HG02943 (cell line): ENCODE measurements around the gene LPP.

Source experiments
- ATAC-seq: cut with Tn5 transposase; IDR thresholded peaks from one replicate; pipeline ENCODE4 v1.9.1; 2021; ENCODE audit warnings: mild to moderate bottlenecking, low read depth, moderate library complexity; ENCODE audit not compliant: unreplicated experiment

Gene LPP

DNA sequence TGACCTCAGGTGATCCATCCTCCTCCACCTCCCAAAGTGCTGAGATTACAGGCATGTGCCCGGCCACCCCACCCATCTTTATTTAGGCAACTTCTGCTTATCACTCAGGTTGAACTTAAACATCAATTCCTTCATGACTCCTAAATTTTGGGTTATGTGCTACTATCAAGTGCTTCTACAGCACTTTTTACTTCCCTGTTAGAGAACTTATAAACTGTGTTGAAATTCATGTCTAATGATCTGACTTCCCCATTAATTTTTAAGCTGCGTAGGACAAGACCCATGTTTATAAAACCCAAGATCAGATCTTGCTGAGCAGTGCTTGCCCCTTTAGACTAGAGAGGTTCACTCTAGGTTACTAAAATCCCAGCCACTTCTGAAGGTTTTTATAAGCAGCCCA lies 751.6 kb downstream of the LPP start:
- ATAC-seq = no peak

DNA sequence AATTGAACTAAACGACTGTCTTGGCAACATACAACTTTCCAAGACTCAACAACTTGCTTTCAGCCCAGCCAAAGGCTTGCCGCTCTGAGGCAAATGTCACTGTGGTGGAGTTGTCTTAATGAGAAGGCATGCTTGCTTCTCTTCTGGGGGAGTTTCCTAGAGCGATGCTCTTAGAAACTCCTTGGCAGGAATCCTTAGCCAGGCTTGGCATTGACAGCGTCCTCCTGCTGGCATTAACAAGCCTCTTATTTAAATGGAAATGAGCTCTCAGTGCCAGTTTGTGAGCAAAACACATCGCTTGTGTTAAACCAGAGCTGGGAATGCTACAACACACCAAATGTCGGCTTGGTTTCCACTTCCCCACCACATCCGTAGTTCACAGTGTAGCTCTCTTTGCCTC lies 752.3 kb downstream of the LPP start:
- ATAC-seq = no peak

DNA sequence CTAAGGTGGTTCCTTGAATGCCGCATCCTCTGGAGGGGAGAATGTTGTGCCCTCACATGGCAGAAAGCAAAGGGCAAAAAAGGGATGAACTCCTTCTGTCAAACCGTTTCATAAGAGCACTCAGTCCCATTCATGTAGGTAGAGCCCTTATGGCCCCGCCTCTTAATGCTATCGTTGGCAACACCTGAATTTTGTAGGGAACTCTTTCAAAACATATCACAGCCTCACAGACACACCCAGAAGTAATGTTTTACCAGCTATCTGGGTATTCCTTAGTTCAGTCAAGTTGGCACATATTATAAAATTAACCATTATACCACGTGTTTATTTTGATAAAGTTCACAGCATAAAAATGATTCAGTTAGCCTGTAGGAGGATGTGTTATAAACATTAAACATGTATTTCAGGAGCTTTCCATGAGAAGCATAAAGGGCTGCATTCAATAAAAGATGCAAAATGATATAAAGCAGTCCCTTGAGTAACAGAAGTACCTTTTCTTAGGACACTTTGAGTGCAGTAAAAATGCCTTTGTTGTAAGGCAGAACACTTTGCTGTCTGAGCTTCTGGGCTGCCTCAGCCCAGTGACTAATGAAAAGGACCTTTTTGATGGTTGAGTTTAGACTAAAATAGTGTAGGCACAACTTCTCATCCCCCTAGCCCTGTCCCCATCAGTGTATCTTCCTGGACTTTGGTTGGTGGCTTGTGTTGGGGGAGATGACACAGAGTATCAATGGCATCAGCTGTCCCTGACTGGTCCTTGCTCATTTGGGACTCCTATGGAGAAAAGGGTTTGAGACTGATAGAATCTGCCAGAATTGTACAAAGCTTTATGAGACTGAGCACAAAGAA lies 754.3 kb downstream of the LPP start:
- no peak for ATAC-seq

DNA sequence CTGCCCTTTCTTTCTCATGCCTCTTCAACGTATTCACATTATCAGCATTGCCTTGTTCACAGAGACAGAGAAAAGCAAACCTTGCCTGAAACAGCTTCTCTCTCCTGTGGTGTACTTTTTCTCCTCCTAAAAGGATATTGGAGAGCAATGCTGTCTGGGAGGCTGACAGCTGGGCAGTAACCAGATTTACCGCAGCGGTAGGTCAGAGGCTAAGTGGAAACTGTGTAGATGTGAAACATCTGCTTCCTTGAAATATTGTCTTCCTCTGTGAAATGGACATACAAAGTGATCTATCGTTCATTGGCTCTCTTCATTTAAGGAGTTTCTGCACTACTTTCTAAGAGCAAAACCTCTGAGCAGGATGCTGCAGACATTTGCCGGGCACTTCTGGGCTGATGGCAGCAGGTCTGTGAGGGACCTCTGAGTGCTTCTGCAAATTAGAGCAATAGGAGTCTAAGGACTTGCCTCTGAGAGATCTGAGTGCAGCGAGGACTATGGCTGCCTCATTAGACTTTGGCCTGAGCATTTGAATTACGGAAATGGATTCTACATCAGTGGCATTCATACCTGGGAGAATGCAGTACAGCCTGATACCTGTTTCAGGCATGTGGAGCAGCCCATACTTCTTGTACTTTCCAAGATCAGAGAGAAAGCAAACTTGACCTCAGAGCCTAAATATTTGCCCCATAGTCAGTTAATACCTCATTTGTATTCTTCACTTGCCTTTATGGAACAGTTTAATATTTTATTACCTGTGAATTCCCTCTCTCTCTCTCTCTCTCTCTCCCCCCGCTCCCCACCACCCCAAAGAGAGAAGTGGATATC lies 757.3 kb downstream of the LPP start:
- ATAC-seq = no peak

DNA sequence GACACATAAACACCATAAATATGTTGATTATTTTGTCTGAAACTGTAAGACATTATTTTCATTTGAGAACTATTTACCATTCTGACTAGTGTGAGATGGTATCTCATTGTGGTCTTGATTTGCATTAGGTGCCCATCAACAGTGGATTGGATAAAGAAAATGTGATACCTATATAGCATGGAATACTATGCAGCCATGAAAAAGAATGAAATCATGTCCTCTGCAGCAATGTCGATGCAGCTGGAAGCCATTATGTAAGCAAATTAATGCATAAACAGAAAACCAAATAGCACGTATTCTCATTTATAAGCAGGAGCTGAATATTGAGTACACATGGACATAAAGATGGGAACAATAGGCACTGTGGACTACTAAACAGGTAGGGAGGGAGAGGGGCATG lies 759.1 kb downstream of the LPP start:
- no peak for ATAC-seq

DNA sequence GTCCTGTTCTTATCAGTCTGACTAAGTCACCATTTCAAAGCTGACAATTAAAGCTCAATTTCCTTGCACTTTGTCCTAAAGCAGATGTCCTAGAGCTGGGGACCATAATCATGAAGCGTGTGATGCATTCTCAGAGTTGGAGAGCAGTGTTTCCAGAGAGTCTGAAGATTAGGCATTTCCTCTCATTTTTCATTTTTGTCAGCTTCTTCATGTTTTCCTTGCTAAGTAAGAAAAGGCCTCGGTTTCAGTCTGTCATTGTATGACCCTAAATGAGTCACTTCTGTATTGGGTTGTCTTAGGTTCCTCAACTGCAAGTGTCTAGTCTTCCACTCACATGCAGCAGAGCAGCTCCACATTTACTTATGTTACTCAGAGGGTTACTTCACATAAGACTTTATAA lies 760.6 kb downstream of the LPP start:
- no peak for ATAC-seq

DNA sequence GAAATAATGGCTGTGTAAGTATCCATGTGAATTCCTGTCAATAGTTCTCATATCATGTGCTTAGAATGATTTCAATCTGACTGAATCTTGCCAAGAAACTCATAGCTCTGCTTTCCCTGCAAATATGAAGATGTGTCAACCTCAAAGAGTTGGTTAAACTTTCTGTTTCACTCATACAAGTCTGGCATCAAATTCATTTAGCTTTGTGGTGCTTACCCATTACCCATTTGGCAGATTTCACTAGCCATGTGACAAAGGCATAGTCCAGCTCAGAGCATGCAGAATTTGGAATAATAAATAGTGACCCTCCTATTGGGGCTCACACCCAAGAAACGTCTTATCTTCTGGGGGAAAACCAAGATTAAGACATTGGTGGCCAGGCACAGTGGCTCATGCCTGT lies 761.2 kb downstream of the LPP start:
- ATAC-seq = no peak

DNA sequence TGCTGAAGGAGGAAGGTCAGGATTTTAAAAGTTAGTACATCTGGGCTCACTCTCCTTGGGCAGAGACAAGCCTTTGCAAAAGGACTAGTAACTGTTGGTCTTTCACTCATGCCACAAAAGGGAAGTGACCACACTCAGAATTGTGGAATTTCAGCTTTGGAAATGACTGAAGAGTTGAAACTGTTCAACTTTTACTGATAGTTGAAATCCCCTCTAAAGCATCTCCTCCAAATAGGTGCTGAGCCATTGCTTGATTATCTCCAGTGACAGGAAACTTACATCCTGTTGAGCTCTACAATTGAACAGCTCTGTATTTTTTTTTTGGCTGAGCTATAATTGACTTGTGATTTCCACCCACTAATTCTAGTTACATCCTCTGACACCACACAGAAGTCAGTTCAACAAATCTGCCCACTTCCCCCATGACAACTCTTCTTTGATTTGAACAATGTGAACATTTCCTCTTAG lies 763.0 kb downstream of the LPP start:
- ATAC-seq = no peak

DNA sequence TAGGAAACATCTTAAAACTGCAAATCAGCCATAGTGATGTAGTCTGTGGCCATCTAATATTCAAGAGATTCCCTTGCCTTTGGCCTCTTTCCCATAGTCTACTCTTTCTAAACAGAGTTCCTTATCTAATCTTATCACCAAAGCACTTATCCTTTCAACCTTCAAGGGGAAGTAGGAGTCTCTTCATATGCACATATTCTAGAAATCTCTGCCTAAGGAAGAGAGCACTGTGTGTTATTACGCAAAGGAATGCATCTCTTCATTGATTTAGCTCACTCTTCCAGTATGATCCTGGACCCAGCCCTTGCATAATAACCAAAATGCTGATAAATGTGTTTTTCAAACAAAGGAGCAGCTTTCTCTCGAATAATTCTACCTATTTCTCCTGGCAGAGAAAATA lies 764.1 kb downstream of the LPP start:
- ATAC-seq = no peak

DNA sequence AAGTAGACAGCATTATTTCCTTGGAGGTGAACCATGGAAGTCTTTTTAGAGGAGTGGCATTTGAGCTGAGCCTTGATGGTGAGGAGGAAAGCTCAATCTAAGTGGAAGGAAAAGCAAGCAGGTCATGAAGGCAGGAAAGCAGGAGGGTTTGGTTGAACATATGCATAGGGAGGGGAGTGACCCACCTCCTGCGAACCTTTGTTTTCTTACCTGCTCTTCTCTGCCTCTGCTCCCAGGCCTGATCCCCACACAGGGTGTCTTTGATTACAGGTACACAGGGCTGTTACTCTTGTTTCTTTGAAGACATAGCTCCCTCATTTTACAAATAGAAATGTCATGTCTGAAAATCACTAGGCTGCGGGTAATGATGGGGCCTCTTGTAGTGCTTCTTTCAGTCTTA lies 769.7 kb downstream of the LPP start:
- no peak for ATAC-seq

DNA sequence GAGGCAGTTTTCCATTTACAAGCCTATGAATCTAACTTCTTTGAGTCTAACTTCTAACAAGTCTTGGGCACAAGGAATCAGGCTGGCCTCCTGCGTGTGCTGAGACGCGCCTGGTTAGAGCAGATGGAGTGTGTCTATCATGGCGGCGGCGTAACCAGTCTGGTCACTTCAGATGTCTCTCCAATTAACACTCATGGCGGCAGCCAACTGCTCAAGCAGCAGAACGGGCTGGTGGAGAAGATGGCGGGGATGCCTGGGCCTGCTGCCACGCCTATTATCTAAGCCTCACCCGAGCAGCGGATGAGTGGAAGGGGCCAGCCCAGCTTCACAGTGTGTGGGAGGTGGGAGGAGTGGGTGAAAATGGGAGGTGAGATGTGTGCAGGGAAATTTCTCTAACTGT lies 771.4 kb downstream of the LPP start:
- no peak for ATAC-seq

DNA sequence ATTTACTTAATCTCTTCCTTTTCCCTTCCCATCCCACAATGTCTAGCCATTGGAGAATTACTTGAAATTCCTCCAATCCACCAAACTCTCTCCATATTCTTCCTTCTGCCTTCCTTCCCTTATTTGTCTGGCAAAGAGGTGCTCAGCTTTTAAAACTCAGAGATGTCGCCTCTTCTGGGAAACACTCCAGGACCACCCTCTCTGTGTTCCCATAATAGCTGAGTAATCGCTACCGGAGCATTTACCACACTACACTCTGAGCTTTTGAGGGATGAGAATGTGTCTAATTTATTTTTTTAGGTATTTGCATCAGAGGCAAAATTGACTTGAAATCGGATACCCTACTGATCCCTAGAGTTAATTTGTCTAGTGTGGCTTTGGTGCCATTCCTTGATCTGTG lies 772.2 kb downstream of the LPP start:
- no peak for ATAC-seq

DNA sequence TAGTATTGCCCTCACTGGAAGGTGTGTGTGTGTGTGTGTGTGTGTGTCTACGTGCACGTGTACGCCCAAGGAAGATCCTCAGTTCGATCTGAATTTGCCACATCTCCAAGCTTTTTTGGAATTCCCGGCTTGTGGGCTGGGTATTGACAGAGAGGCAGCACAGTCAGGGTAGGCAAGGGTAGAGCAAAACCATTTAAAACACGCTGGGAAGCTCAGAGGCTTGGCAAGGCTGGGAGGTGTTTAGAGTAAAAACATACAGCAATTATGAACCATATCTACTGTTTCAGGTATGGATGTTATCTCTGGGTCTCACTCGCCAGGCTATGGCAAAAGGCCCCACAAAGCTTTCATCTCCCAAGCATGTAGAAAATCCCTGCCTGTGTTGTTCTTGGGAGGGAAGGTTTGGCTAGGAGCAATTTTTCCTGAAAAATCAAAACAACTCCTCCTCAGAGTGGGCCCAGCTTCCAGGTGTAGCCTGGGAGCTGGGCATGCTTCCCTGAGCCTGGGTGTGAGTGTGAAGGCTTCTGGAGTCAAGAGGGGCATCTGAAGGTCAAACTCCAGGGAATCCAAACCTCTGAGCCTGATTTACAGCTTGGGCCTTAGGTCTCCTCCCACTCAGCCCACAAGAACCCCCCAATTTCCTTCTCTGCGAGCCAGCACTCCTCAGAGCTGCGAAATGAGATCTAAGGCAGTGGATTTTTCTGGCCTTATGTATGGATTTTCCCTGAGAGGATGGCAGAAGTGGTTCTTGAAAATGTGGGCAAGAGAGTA lies 773.0 kb downstream of the LPP start:
- ATAC-seq = no peak

DNA sequence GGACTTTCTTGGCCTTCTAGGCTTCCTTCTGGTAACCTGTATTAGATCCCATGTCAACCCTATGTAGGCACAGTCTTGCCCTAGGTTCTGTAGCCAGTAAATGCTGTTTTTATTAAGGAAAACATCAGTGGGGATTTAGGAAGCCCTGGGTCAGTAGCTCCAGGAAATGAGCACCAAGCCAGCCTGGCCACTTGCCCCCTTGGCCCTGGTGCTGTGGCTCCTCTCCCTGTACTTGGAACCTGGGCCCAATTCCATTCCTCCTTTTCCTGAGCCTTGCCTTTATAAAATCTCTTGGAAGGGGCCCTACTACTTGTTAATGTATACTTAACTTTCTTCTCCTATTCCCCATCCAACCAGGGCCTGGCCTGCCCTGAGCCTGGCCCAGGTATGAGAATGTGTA lies 774.0 kb downstream of the LPP start:
- no peak for ATAC-seq

DNA sequence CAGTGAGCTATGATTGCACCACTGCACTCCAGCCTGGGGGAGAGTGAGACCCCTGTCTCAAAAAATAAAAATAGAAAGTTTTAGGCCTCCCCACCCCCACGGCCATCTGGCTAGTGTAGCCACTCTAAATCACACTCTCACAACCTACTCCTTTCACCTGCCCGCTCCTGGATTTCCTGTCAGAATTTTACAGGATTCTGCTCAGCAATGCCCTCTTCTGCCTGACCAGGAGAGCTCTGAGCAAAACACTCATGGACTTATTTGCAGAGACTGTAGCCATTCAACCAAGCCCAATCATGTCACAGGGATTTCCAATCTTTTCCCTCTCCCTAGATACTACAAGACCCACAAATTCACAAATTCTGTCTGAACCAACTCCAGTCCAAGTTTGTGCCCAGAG lies 775.2 kb downstream of the LPP start:
- no peak for ATAC-seq

DNA sequence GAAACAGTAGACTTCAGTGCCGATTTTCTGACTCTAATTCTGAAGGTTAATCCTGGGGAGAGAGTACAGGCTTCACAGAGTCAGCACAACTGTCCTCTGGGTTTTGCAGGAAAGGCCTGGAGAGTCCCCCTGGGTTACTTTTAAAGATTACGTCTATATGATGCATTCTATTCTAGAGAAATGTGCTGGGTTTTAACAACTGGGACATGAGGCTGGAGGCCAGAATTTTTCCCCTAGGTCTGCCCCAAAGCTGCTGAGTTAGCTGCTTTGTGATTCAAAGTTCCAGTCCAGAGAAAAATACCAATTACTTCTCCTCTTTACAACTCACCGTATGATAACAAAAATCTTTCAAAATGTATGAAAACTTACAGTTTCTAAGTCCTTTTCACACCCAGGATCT lies 777.1 kb downstream of the LPP start:
- no peak for ATAC-seq

DNA sequence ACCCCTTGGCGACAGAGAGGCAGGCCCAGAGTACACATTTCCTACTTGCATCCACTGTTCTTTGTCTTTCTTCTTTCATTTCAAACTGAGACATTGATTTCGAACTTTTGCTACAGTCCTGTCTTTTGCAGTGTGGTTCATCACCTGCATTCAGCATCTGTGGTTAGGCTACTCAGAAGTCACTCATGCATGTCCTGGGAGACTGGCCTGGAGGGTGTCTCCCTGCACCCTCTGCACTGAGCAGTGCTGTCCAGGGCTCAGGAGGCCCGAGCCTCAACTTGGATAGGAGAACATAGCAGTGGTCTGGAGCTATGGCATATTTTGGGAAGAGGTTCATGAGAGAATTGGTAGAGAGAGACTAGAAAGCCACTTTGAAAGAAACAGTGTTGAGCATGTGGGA lies 777.6 kb downstream of the LPP start:
- no peak for ATAC-seq

DNA sequence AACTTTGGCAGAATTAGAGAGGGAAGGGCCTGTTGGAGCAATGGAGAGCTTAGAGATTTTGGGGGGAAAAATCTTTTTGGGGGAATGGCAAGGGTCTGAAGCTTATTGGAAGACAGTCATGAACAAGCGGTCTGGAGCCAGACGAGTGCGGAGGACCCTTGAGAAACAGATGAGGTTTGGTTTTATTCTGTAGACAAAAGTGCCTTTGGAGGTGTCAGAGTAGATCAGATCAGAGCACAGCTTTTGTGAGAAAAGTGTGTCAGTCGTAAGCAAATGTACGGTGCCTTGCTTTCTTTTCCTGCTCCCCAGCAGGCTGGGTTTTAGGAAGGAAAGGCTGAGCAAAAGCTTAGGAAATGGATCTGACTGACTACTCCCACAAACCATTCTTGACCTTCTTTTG lies 781.0 kb downstream of the LPP start:
- no peak for ATAC-seq

DNA sequence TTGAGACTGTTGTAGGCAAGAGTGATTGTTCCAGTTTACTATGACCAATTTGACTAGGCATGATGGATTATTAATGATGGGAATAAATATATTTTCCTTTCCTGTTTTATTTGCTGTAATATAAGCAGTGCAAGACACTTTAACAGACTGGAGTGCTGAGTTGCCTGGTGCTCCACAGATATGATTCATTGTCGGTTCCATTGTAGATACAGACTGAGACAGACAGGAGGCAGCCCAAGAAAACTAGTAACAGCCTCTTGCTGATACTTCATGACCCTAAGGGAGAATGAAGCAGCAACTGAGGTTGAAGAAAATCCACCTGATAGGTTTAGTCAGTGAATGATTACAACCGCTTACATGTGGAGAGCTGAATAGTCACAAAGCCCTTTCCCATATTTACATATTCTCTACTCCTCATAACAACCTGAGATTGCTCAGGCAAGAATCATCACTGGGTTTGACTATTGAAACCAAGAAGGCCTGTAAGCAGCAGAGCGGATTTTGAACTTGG lies 782.7 kb downstream of the LPP start:
- no peak for ATAC-seq

DNA sequence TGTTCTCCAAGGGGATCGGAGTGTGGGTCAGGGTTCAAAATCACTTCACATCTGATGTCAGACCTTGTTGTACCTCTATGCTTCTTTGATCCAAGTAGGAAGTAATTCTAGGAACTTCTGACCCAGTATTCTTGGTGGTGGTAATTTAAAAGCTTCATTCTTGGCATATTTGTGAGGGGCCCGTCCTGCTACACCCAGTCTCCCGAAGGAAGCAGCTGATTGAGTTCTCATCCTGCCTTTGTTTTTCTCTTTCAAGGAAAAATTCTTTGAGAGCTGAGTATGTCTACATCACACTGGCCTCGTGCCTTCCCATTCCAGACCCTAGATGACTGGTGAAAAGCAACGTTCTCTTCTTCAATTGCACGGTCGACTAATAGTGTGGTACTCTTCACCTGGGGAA lies 783.4 kb downstream of the LPP start:
- ATAC-seq = no peak

DNA sequence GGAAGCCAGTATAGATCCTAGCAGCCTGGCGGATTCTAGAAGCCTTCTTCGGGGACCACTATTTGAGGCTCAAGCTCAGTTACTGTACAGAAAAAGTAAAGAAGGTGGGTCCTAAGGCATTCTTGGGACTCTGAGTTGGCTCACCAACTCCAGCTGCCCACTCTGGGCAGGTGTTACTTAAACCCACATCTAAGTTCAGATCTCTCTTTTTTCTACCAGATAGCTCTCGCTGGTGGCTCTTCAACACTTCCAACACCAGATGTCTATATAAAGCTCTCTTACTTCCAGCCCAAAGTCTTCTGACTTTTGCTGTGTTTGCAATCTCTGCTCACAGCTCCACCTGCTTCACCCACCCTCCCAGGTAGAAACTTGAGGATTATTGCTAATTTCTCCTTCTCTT lies 785.0 kb downstream of the LPP start:
- no peak for ATAC-seq
